ENCODE results near the gene CTSH.
"Not testable (repeated sequence)": the region's sequence is repeated elsewhere in the genome, so short reads cannot be mapped to it uniquely, and the experiment has no call there.

The CTSH gene

GRCh38 chr15:78879517-78880241 lies 65.2 kb downstream of the CTSH start:
- peak; percentile 65 for DNase-seq

DNA sequence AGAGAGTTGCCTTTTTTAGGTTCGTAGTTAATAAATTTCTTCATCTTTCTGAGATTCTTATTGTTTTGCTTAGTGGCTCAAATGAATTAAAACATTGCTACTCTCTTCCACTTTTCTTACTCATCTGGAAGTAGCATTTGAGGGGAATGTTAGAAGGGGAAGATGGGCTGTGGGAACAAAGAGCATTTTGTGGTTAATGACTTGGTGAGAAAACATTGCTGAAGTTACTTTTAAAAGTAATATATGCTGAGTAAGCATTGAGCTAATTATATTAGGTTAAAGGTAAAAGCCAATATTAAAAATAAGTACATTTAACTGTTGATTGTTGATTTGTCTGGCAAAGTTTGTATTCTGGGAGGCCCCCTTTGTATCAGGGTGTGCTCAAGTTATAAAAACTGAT lies 66.5 kb downstream of the CTSH start:
- no peak for DNase-seq

- not testable (repeated sequence) for DNase-seq
Observed at GRCh38 chr15:78876954-78877353, 67.9 kb downstream of the CTSH start.

DNA sequence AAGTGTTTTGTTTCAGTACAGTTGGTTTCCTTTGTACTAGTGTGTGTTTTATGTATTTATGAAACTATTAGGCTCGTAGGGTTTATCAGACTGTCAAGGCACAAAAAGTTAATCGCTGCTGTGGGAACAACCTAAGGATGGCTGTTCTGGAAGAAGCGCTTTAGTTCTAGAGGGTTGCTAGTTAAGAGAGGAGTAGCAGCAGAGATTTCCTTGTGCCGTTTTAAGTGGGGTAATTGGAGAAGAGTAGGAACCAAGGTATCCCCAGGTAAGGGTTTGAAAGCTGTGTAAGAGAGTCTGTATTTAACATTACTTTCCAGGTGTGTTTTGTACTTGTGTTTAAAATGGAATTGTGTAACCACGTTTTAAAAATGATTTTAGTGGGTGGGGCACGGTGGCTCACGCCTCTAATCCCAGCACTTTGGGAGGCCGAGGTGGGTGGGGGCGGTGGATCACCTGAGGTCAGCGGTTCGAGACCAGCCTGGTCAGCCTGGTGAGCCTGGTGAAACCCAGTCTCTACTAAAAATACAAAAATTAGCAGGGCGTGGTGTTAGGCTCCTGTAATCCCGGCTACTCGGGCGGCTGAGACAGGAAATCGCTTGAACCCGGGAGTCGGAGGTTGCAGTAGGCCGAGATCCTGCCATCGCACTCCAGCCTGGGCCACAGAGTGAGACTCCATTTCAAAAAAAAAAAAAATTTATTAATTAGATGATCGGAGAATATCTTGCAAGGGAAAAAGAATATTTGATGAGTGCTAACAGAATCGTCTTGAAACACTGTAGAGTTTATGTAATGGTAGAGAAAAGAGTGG lies 69.5 kb downstream of the CTSH start:
- DNase-seq: peak; percentile 21

DNA sequence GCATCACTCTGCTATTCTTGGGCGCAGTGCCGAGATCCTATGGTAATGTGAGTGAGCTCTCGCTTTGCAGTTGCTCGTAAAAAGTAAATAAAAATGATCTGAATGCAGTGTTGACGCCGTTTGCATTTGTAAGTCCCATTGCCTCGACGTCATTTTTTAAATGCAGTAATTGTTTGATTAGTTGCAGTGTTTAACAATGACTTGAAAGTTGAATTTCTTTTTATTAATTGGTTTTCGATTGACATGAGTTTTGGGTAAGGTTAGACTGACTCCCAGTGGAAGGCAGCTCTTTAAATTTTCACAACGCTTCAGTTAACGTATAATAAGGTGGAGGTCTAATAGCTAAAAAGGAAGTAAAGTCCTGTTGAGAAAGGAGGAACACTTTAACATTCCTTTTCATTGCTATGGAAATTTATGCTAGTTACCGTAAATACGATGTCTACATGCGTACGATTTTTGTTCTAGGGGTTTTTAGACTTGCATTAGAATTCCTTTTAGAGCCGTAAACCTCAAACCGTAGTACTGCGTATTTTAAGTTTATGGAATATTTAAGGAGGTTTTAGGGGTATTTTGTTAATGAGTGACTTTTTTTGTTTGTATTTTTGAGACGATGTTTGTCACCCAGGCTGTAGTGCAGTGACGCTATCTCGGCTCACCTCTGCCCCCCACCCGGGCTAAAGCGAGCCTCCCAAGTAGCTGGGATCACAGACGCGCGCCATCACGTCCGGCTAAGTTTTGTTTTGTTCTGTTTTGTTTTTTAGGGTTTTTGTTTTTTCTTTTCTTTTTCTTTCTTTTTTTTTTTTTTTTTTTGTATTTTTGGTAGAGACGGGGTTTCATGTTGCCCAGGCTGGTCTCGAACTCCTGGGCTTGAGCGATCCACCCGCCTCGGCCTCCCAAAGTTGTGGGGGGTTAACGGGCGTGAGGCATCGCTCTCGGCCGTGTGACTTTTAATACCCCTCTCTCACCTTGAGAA lies 70.8 kb downstream of the CTSH start:
- peak; percentile 37 for DNase-seq

DNA sequence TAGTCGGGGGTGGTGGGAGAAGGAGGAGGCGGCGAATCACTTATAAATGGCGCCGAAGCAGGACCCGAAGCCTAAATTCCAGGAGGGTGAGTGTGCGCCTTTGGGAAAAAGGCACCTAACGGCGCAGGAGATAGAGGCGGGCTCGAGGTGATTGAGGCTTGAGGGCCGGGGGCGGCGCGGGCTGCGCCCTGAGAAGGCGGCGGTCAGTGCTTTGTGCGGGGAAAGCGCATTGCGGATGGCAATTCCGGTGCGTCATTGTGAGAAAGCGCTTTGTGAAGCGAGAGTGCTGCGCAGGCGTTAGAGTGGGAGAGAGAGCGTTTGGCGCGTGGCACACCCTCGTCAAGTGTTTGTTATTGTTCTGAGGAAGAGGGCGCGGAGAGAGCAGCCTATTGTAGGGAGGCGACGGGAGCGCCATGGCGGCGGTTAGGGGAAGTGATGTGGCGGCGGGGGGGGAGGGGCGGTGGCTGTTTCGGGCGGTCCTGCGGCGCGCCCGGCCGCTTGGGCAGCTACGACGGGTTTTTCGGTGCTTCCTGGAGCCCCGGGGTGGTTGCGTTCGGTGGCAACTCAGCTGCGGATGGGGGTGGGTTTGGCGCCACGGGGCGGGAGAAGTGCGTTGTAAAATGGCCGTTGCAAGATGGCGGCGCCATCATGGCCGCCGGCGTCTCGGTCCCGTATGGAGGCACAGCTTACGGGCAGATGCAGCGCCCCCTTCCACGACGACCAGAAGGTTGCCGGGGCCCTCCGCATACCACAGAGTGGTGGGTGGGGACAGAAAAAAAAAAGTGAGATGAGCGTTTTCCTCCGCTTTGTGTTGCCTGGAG lies 71.7 kb downstream of the CTSH start:
- peak; percentile 93 for DNase-seq

- peak; percentile 97 for DNase-seq
Observed at GRCh38 chr15:78872155-78872971, 72.5 kb downstream of the CTSH start, which contains the start of gene MORF4L1. Gene MORF4L1 (plus strand): TSS chr15:78872890. CDS start chr15:78873018, 128 bp downstream.

- not testable (repeated sequence) for DNase-seq
Observed at GRCh38 chr15:78871483-78872127, 73.2 kb downstream of the CTSH start.

All from NCI-H82 (cell line).